ENCODE measurements around the gene CDHR1. TPM values are rescaled to one million over a fixed set of nuclear protein-coding genes. Genes with fewer than 3 reads are reported as not detected.

CDHR1 gene
- total RNA-seq, 1 donor from 2014 or later, result 1.2 TPM

DNA sequence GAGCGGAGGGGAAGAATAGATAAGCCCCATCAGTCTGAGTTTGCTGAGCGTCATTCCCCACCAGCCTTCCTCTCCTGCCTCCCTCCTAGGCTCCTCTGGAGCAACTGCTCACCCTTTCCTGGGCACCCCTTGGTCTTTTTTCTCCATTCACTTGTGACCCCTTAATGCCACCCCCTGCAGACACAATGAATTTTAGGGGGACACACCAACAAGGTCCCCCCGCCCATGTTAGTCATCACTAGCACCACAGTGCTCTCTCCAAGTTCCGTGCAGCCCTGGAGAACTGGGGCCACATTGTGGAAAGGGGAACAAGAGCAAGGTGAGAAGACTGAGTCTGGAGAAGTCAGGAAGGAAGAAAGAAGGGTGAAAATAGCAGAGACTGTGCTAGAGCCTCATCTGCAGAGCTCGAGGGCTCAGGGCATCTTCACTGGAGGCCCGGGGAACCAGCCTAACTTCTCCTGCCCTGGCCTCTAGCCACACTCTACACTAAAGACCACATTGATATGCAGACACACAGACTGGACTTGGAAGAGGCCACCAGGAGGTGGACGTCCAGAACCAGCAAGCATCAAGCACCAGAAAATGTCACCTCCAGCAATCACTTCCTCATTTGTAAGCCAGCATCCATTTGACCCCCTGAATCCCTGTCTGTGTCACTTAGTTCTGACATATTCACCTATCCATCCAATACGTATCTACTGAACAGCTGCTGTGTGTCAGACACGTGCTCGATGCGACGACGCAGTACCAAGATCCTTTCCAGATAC is 68.0 kb downstream of the CDHR1 start:
- no peak for DNase-seq (ENCODE audit: low spot score)

GRCh38 chr10:84263716-84264115 is 69.4 kb downstream of the CDHR1 start:
- DNase-seq (ENCODE audit: low spot score), result no peak

GRCh38 chr10:84264611-84265141 is 70.3 kb downstream of the CDHR1 start:
- DNase-seq (ENCODE audit: low spot score), result peak; percentile 48

GRCh38 chr10:84265418-84265817 is 71.1 kb downstream of the CDHR1 start:
- no peak for DNase-seq (ENCODE audit: low spot score)

DNA sequence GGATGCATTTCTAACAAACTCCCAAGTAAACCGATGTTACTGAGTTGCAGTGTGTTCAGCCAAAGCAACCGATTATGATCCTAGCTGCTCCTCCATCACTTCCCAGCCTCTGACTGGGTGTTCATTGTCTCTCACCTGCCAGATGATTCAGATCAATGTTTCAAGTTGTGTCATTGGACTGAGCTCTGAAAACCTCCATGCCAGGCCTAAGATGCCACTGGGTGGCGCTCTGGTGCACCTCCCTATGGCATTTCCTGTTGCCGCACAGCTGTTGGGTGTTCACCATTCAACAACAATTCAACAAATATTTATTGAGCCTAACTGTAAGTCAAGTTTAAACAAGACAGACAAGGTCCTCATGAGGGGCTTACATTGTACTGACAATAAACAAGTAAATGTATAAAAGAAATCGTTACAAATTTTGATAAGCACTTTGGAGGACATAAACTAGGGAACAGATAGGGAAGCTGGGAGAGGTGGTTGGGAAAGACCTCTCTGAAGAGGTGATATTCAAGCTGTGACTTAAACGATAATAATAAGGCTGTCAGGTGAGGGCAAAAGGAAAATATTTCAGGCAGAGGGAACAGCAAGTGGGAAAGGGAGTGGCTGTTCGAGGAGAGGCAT is 73.3 kb downstream of the CDHR1 start:
- DNase-seq (ENCODE audit: low spot score), result no peak

- no peak for DNase-seq (ENCODE audit: low spot score)
These were observed 74.8 kb downstream of the CDHR1 start for GRCh38 chr10:84269162-84269561.

Other genes starting within 250 kb of the CDHR1 start
- gene GHITM, start 55.0 kb upstream of the CDHR1 start, total RNA-seq (ENCODE audit: insufficient read depth, low replicate concordance), result 118 TPM
- gene GPR15LG, start 20.7 kb upstream of the CDHR1 start, total RNA-seq (ENCODE audit: insufficient read depth, low replicate concordance), result 5.1 TPM
- gene LRIT2, start 31.0 kb downstream of the CDHR1 start, total RNA-seq (ENCODE audit: insufficient read depth, low replicate concordance), result 1.7 TPM
- gene LRIT1, start 47.0 kb downstream of the CDHR1 start, total RNA-seq (ENCODE audit: insufficient read depth, low replicate concordance), result 3.6 TPM
- 2.2 TPM for gene RGR, start 50.5 kb downstream of the CDHR1 start, total RNA-seq (ENCODE audit: insufficient read depth, low replicate concordance)
- gene CCSER2, start 134.1 kb downstream of the CDHR1 start, total RNA-seq (ENCODE audit: insufficient read depth, low replicate concordance), result 27.2 TPM